Brain pericyte (primary cell): ENCODE measurements around the gene SCGN.

Experiments used
- DNase-seq: peaks from one replicate; pipeline ENCODE4 v3.0.0-alpha.2; 2012; ENCODE audit warnings: low read depth, low spot score

The SCGN gene

DNA sequence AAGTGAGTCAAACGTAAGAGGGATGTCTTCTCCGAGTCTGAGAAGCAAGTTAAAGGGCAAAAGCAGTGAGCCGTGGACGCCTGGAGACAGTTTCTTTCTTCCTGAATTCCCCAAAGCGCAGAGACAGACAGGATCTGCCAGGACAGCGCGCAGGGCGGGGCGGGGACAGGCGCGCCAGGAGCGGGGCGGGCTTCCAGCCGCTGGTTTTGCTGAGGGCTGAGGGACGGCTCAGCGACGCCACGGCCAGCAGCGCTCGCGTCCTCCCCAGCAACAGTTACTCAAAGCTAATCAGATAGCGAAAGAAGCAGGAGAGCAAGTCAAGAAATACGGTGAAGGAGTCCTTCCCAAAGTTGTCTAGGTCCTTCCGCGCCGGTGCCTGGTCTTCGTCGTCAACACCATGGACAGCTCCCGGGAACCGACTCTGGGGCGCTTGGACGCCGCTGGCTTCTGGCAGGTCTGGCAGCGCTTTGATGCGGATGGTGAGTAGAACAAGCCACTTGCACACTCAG lies at the start of gene SCGN:
Gene SCGN, plus strand, starts transcription at position 209 of the 509 bp plus-strand sequence. Its CDS starts 189 bp downstream, at position 398.
- peak; percentile 1 for DNase-seq

DNA sequence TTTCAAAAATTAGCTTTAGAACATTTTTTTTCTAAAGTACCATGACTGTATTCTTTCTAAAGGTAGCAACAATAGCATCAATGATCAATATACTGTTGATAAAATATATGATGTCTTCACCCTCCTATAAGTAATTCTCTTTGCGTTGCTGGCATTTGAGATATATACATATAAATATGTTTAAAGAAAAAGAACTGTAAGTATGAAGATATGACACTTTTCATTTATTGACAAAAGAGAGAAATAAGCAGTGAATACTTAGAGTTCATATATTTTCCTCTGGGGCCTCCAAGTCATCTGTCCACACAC lies 49.4 kb upstream of the SCGN start:
- no peak for DNase-seq

DNA sequence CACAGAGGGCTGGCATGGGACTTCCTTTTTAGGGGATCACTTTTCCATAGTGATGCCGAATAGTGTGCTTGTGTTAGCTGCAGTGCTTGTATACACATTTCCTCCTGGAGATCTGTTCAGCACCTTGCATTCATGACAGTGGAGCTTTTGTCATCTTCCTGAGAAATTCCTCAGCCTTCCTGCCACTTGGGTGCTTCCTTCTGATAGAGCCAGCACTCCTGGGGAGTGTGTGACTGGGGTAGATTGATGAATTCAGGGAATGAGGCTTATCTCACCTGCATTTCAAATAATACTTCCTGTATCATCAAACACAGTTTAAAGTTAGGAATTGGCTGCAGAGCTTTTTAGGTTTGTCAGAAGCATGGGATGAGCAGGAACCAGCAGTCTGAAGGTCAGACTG lies 48.8 kb upstream of the SCGN start:
- no peak for DNase-seq

DNA sequence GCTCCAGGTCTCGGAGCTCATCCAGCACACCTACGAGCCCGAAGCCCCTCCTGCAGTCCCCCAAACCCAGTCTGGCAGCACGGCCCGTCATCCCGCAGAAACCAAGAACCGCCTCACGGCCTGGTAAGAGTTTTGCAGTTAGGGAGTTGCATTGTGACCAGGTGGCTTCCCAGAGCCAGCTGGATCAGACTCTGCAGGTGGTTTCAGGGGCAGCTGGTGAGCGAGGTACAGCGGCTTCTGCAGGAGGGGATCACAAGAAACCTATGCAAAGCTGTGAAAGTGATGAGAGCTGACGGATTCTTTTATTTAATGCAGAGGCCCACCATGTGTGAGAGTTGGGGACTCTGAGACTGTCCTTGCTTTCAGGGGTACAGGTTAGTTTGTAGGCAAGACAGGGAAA lies 45.9 kb upstream of the SCGN start:
- no peak for DNase-seq

DNA sequence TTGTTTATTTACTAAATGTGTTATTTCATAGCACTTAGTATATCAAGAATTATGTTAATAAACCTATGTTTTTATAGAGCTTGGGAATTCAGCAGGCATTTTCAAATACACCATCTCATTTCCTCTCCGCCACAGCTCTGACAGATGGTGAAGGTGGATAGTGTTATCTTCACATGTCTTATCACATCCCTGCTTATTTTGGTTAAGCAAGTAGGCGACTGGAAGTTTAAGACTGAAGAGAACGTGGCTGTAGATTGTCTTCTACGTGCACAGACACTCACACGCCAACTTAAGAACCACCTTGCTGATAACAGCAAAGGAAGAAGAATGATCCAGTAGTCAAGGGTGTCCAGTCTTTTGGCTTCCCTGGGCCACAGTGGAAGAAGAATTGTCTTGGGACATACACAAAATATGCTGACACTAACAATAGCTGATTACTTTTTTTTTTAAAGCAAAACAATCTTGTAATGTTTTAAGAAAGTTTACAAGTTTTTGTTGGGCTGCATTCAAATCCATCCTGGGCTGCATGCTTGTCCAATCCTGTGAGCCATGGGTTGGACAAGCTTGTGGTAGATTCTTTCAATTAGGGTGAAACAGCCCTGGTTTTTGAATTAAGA lies 43.3 kb upstream of the SCGN start:
- DNase-seq, result no peak

DNA sequence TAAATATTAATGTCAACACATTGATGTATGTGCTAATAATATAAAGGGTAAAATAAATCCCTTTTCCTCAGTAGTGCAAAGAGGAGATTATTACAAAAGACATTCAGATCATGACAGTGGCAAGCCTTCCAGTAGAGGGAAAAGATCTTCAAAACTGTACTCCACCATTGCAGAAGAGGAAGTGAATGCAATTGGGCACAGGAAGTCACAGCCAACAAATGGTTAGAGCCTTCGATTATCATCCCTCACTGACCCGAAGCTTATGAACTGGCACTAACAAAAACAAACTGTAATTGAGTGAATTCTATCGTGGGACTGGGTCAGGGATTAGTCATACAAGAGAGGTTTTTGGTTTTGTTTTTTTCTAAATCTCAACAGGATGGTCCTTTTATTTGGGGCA lies 39.3 kb upstream of the SCGN start:
- no peak for DNase-seq

- DNase-seq, result no peak
Observed at GRCh38 chr6:25613415-25613814, 38.6 kb upstream of the SCGN start.

DNA sequence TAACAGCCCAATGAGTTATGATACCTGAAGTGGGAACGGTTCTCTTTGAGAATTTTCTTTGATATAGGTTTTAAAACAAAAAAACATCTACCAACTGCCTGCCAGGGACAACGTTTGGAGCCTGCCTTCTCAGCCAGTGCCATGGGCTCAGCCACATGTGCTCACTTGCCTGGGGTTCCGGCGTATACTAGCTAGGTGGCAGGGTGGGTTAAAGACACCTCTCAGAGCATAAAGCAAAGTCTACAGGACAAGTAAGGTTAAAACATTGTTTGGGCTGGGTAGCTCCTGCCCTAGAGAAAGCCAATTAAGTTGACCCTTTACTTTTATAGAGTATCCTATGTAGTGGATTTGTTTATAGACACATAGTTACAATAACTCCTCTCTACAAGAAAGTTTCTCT lies 38.0 kb upstream of the SCGN start:
- DNase-seq, result no peak

DNA sequence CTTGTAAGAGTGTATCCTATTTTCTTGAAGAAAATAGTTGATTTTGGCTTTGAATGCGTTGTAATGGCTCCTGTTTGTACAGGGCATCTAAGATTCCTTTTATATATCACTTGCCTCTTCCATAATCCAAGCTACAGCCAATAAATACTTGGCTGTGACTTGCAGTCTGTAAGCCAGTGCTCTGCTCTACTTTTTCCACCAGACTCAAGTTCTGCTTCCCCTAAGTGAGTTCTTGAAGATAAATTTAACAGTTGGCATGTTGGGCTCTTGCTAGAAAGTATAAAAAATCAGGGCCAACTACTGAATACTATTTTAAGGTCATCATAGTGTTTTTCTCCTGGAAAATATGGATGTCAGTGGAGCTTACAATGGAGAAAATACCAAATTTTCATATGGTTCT lies 36.5 kb upstream of the SCGN start:
- DNase-seq, result no peak

- no peak for DNase-seq
Observed at GRCh38 chr6:25617997-25618396, 34.0 kb upstream of the SCGN start.

DNA sequence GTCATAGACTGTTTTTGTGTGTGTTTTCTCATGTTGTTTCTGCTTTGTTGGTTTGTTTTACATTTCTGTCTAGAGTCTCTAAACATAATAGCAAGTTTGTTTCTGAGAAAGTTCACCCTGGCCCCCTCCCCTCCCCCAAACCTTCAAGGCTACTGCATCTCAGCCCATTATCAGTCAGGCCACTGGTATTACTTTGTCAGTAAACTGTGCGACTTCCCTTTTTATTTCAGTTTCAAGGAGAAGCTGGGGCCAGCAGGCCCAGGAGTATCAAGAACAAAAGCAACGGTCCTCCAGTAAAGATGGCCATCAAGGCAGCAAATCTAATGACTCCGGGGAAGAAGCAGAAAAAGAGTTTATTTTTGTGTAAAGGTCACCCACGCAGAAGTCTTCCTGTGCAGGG lies 32.8 kb upstream of the SCGN start:
- no peak for DNase-seq

GRCh38 chr6:25620391-25620790 lies 31.6 kb upstream of the SCGN start:
- no peak for DNase-seq

GRCh38 chr6:25623065-25623464 lies 28.9 kb upstream of the SCGN start:
- DNase-seq, result no peak

- DNase-seq, result no peak
Observed at GRCh38 chr6:25623879-25624278, 28.1 kb upstream of the SCGN start.

- DNase-seq, result no peak
Observed at GRCh38 chr6:25627001-25627400, 25.0 kb upstream of the SCGN start.

- no peak for DNase-seq
Observed at GRCh38 chr6:25628471-25629197, 23.4 kb upstream of the SCGN start.

GRCh38 chr6:25629198-25629576 lies 22.8 kb upstream of the SCGN start:
- no peak for DNase-seq

DNA sequence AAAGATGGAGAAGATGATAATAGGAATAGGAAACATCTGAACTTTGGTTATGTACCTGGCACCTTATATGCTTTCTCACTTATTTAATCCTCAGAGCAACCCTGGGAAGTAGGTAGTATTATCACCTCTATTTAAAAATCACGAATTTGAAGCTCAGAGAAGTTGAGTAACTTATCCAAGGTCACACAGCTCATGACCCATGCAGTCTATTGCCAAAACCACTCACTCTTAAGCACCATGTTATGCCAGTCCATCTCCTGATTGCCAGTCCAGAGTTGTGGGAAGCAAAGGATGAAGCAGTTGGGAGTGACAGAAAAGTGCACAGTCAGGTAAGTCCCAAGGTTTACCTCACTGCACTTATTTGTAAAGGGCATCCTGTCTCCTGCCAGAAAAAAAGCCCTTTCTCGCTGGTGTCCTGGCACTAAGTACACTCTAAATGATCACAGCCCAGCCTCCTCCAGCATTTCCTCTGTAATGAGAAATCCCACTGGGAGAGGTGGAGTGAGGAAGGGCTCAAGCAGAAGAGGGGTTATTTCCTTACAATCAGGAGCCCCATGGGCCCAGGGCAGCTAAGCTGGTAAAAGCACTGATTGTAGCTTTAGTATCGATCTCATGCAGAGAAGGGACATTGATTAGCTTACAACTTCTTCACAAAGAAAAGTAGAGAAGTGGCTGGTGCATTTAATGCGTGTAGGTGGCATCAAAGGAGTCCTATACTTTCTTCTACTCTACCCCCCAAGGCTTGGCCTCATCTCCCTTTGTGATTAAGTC lies 21.3 kb upstream of the SCGN start:
- DNase-seq, result no peak

DNA sequence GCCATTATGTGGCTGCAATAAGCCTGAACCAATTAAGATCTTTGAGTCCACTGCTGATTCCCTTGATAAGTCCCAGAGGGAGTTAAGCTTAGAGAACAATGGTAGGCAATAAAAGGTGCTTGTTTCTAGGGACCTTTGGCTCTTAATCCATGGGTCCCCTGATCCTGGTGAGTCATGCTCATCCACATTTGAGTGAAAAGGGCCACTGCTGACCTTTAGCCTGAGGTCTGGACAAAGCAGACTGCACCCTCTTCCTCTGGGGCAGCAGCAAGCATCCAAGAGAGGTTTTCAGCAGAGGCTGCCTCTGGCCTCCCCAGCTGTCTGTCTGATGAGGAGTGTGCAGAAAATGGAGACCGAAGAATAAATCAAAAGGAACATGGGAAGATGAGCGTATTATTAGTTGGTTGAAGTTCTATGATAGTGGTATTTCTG lies 16.1 kb upstream of the SCGN start:
- DNase-seq, result no peak

DNA sequence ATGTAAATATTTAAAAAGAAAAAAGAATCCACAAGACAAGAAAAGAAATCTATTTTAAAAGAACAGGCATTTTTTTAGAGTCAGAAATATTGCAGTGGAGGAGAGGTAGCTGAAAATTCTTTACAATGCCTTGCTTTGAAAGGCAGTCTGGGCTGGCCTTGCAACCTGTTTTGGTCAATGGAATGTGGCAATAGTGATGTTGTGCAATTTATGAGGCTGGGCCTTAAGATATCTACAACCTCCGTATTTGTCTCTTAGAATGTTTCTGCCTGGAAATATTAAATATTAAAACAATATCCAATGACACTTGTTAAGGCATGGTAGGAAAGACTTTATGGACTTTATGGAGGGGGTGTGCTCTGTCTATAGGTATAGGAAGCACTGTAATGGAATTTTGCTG lies 14.8 kb upstream of the SCGN start:
- no peak for DNase-seq

GRCh38 chr6:25637960-25638434 lies 14.0 kb upstream of the SCGN start:
- DNase-seq, result no peak

DNA sequence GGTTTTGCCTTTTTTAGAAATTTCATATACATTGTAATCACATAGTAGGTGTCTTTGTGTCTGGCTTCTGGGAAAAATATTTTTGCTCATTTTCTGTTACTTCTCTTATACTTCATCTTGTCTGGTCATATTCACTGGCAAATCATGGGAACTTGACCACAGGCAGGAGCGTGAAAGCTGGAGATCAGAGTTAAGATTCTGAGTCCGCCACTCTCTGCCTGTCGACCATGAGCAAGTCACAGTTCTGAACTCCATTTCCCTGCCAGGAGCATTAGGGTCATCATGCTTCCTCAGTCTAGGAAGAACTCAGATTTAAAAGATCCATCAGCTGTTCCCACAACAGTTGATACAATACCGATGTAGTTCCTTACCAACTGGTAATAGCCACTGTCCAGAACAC lies 12.4 kb upstream of the SCGN start:
- no peak for DNase-seq

DNA sequence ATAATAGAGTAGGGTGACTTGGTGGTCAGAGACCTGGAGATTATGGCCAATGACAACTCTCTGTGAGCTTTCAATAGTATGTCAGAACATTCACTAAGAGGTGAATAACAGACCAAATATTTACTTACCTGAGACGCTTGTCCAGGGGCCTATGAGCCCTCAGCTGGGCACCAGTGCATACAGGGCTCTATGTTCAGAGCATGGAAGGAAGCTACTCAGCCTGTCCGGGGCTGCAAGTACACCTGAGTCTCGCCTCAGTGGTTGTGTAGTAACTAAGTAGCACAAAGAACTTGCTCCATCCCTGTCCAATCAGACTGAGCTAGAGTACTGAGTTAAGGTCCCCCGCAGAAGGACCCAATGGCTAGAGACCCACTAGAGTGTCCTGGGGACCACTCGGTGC lies 11.6 kb upstream of the SCGN start:
- no peak for DNase-seq
